Lower lobe of right lung (tissue), 2 donors: ENCODE data around the gene SARDH. TPM values are rescaled to one million over a fixed set of nuclear protein-coding genes. Genes with fewer than 3 reads are reported as not detected.

Experiments
- ATAC-seq, 2 donors: fragments of 200-7000 bp; cut with Tn5 transposase; one replicate each; pipeline ENCODE4 v1.9.1; 2020 to 2022; ENCODE audit warnings: mild to moderate bottlenecking in 2 of 2, moderate library complexity in 2 of 2
- DNase-seq: peaks from one replicate; pipeline ENCODE4 v3.0.0-alpha.2; 2020
- H3K27ac ChIP-seq: fragments of 200-600 bp; one replicate; pipeline ENCODE4 v1.8.0; 2022
- H3K27me3 ChIP-seq: fragments of 200-600 bp; one replicate; pipeline ENCODE4 v1.8.0; 2022; ENCODE audit warnings: low read depth
- H3K36me3 ChIP-seq: fragments of 200-600 bp; one replicate; pipeline ENCODE4 v1.8.0; 2022; ENCODE audit warnings: mild to moderate bottlenecking
- H3K4me1 ChIP-seq: fragments of 200-600 bp; one replicate; pipeline ENCODE4 v1.8.0; 2022
- H3K4me3 ChIP-seq: fragments of 200-600 bp; one replicate; pipeline ENCODE4 v1.8.0; 2022; ENCODE audit warnings: mild to moderate bottlenecking
- H3K9me3 ChIP-seq: fragments of 200-600 bp; one replicate; pipeline ENCODE4 v1.8.0; 2022
- CTCF ChIP-seq: fragments of 200-600 bp; IDR thresholded peaks from one replicate; pipeline ENCODE4 v1.8.0; 2022; ENCODE audit warnings: antibody characterized with exemption, mild to moderate bottlenecking
- intact Hi-C: fragments of 100-400 bp; cut with DNase I; formaldehyde crosslinking; loops from one replicate; pipeline ENCODE4 v1.11.0; 2022
- total RNA-seq: library from RNA; stranded (reverse); fragmentation: NEBNext Ultra II Directional; extraction: Animal tissue kit (Norgen Biotek cat#: 25700); gene quantifications from one replicate; pipeline ENCODE4 v1.2.1, GENCODE V29; 2021
- donor health status: DM: no; HTN: yes; CAD: no; lungs with severe emphysema.

SARDH gene
- total RNA-seq, 1 donor from 2014 or later: 3.4 TPM

DNA sequence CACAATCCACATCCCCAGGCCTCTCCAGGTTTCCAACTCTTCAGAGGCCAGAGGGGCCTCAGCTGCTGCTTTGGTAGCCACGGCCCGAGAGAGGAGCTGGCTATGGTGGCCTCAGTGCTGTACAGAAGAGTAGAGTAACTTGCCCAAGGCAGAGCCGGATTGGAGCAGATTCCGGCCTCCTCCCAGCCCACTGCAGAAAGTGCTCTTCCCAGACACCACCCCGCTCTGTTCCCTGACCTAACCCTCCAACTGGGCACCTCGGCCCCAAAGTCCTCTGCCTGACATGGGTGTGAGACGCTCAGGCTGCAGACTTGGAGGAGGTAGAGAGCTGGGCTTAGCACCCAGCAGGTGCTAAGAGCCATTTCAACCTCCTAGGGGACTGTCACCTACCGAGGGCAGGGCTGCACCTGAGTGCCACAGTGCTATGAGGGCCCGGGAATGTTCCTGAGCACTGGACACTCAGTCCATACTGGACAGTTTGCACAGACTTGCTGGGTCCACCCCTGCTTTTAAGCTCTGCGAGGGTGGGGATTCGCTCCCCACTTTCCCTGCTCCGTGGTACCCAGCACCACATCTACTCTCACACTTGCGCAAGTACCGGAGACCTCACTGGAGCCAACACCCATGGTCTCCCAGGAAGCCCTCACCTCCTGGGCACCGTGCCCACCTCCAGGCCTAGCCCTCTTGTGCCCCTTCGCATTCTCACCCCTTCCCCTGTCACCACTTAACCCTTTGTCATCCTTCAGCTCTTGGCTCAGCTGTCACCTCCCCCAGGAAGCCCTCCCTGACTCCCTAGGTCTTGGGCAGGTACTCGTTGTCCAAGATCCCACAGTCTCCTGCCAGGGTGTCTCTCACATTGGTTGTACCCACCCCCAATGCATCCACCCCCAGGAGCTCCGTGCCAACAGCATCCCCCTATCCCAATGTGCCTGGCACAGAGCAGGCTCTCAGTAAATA is 52.2 kb downstream of the SARDH start:
- no peak overlapping the region for H3K4me3 ChIP-seq
- H3K4me1 ChIP-seq: peaks cover 28% of the 10 kb centered on the region
- TF ChIP-seq CTCF: no peak
- no peaks in the 10 kb centered on the region for H3K36me3 ChIP-seq
- no peaks in the 10 kb centered on the region for H3K27me3 ChIP-seq
- ATAC-seq (no peak), DNase-seq (peak; percentile 40)
- intact Hi-C loops: no loop called here
- no peaks in the 10 kb centered on the region for H3K9me3 ChIP-seq
- H3K27ac ChIP-seq: no peak overlapping the region

DNA sequence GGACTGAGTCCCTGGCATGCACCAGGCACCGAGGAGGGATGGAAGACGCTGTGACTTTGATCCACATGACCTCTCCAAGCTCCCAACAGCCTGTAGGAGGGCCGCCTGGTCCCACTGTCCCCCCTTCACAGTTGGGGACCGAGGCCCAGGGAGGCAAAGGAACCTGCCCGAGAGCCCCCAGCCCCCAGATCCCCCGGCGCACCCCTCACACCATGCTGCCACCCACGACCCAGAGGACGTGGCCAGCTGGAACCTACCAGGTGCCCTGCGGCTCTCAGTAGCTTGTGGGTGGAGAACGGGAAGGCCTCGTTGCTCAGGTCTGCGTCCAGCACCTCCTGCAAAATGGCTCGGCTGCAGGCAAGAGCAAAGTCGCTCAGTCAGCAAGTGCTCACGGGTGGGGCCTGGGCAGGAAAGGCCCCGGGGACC is 53.2 kb downstream of the SARDH start:
- no peak overlapping the region for H3K4me3 ChIP-seq
- H3K27ac ChIP-seq: no peak overlapping the region
- H3K36me3 ChIP-seq: no peaks in the 10 kb centered on the region
- DNase-seq (peak; percentile 43), ATAC-seq (no peak)
- no peaks in the 10 kb centered on the region for H3K9me3 ChIP-seq
- TF ChIP-seq CTCF: no peak
- H3K27me3 ChIP-seq: no peaks in the 10 kb centered on the region
- intact Hi-C loops: no loop called here
- peaks cover 27% of the 10 kb centered on the region for H3K4me1 ChIP-seq

DNA sequence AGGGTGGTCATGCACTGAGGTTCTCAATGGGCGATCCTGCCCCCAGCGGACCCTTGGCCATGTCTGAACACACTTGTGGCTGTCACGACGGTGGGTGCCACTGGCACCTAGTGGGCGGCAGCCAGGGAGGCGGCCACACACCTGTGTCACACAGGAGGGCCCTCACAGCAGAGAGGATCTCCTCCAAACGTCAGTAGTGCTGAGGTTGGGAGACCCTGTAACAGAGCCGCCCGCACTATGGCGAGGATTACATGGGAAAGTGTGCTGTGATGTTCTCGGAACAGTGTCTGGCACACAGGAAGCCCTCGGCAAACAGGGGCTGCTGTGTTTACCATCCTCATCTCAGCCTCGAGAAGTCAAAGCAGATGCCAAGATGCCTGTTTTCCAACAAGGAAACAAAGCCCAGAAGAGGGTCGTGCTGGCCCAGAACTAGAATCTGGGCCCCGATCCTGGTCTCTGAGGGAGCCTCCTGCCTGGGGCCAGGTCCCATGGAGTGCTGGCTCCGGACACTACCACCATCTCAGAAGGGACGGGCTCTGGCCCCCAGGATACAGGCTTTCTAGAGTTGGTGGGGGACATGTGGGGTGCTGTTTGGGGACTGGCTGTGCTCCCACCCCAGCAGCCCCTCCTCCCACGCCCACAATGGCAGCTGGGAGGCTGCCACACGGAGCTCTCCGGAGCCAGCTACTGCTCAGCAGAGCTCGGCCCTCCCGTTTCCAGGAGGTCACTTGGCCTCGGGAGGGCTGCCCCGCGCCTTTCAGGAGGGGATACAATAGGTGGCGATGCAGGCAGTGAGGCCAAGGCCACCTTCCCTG is 53.8 kb downstream of the SARDH start:
- no peaks in the 10 kb centered on the region for H3K27me3 ChIP-seq
- intact Hi-C loops: no loop called here
- ATAC-seq: no peak
- no peaks in the 10 kb centered on the region for H3K9me3 ChIP-seq
- H3K4me3 ChIP-seq: no peak overlapping the region
- TF ChIP-seq CTCF: no peak
- H3K4me1 ChIP-seq: peaks cover 32% of the 10 kb centered on the region
- H3K36me3 ChIP-seq: no peaks in the 10 kb centered on the region
- peak overlapping the region; percentile 76 for H3K27ac ChIP-seq
- DNase-seq: peak; percentile 44

GRCh38 chr9:133683586-133684120 is 54.5 kb downstream of the SARDH start:
- Histone ChIP-seq H3K27me3 (no peaks in the 10 kb centered on the region), H3K36me3 (no peaks in the 10 kb centered on the region), H3K9me3 (no peaks in the 10 kb centered on the region), H3K27ac (peak overlapping the region; percentile 76), H3K4me3 (no peak overlapping the region), H3K4me1 (peaks cover 37% of the 10 kb centered on the region)
- ATAC-seq (peak in 1 of 2 donors; percentile 35), DNase-seq (peak; percentile 43)
- TF ChIP-seq CTCF: no peak
- intact Hi-C loops: no loop called here

DNA sequence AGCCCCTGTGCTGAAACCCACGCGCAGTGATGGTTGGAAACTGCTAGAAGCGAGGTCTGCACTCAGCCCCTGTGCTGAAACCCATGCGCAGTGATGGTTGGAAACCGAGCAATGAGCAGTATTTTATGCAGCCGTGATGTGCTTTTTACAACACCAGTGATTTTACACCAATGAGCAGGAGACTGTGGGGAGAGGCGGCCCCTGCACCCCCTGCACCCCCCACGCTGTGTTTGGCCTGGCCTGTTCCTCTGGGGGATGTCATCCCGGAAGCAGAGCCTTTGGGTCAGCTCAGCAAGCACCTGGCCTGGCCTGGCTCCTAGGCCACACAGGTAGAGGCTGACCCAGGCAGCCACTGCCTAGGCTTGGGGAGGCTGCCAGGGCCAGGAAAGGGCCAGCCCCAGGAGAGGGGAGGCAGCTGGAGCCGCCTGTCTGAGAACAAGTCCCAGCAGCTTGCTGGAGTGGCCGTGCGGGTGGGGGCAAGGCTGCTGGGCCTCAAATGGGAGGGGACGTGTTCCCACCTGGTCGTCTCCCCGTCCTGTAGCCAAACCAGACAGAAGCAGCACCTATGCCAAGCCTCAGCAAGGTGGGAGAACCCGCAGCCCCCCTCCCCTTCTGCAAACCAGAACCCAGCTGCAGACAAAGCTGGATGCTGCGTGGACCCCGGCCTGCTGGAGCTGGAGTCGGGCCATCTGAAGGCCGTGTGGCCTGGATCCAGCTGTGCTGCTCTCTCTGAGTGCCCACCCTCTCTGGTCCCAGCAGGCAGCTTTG is 55.1 kb downstream of the SARDH start:
- Histone ChIP-seq H3K9me3 (no peaks in the 10 kb centered on the region), H3K4me1 (peaks cover 37% of the 10 kb centered on the region), H3K27me3 (no peaks in the 10 kb centered on the region), H3K4me3 (no peak overlapping the region), H3K36me3 (no peaks in the 10 kb centered on the region), H3K27ac (peak overlapping the region; percentile 76)
- DNase-seq: peak; percentile 43
- intact Hi-C loops: no loop called here
- no peak for ATAC-seq
- TF ChIP-seq CTCF: no peak
